IPS DF 19.7 (cell line): ENCODE results near the gene CCNI.

Experiments
- DNase-seq: peaks from one replicate; pipeline ENCODE4 v3.0.0-alpha.2; 2013; ENCODE audit warnings: low read depth, low spot score

Gene CCNI

GRCh38 chr4:77007358-77008230 is 68.2 kb downstream of the CCNI start:
- no peak for DNase-seq

GRCh38 chr4:77006753-77007353 is 68.9 kb downstream of the CCNI start:
- no peak for DNase-seq

- no peak for DNase-seq
Observed at GRCh38 chr4:77003400-77003799, 72.4 kb downstream of the CCNI start.

- no peak for DNase-seq
Observed at GRCh38 chr4:77002321-77003107, 73.3 kb downstream of the CCNI start.

GRCh38 chr4:77001907-77002306 is 73.9 kb downstream of the CCNI start:
- peak; percentile 45 for DNase-seq

- DNase-seq: no peak
Observed at GRCh38 chr4:76998251-76998901, 77.4 kb downstream of the CCNI start.

GRCh38 chr4:76997532-76997931 is 78.3 kb downstream of the CCNI start:
- DNase-seq: no peak
